ENCODE measurements around the gene KDM1B.

GRCh38 chr6:18153311-18153703 is 1.9 kb upstream of the KDM1B start:
- no peak for TF ChIP-seq CTCF (IDR thresholded peaks at IDR 0.05)
- no peak for TF ChIP-seq POLR2AphosphoS5 (IDR thresholded peaks at IDR 0.05)

Data from esophagus muscularis mucosa (tissue), 3 donors.